IPS-15b (cell line): Measurements from ENCODE around the gene KCTD8.

Experiments
- H3K27me3 ChIP-seq: one replicate; pipeline ENCODE4 v1.6.1; 2013; ENCODE audit warnings: low read length; ENCODE audit not compliant: control insufficient read depth, insufficient read depth
- H3K36me3 ChIP-seq: one replicate; pipeline ENCODE4 v1.6.1; 2013; ENCODE audit warnings: low read length; ENCODE audit not compliant: control insufficient read depth, insufficient read depth
- H3K4me1 ChIP-seq: one replicate; pipeline ENCODE4 v1.6.1; 2013; ENCODE audit warnings: mild to moderate bottlenecking, low read length; ENCODE audit not compliant: control insufficient read depth, insufficient read depth
- H3K4me3 ChIP-seq: one replicate; pipeline ENCODE4 v1.5.1; 2013; ENCODE audit warnings: low read depth, low read length
- H3K9ac ChIP-seq: one replicate; pipeline ENCODE4 v1.6.1; 2013; ENCODE audit warnings: low read depth, mild to moderate bottlenecking, low read length
- H3K9me3 ChIP-seq: one replicate; pipeline ENCODE4 v1.6.1; 2013; ENCODE audit warnings: mild to moderate bottlenecking, low read length; ENCODE audit not compliant: control insufficient read depth, insufficient read depth

Gene KCTD8

DNA sequence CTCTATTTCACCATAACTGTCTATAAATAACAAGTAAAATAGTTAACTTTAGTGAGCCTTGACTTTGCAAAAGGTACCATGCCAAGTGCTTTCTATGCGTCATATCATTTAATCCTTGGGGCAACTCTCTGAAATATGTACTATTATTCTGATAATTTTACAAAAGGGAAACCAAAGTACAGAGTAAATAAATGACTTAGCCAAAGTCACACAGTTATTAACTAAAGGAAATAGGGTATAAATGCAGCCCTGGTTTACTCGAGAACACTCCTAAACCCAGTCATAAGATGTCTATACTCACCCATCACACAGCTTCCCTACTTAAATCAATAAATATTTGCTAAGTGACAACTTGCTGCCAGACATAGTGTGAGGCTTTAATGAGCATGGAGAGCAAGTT, 14.4 kb downstream of the KCTD8 start:
- Histone ChIP-seq H3K9me3 (no peaks in the 10 kb centered on the region), H3K36me3 (no peaks in the 10 kb centered on the region), H3K4me1 (no peaks in the 10 kb centered on the region), H3K9ac (no peak overlapping the region), H3K27me3 (no peaks in the 10 kb centered on the region), H3K4me3 (no peak overlapping the region)

DNA sequence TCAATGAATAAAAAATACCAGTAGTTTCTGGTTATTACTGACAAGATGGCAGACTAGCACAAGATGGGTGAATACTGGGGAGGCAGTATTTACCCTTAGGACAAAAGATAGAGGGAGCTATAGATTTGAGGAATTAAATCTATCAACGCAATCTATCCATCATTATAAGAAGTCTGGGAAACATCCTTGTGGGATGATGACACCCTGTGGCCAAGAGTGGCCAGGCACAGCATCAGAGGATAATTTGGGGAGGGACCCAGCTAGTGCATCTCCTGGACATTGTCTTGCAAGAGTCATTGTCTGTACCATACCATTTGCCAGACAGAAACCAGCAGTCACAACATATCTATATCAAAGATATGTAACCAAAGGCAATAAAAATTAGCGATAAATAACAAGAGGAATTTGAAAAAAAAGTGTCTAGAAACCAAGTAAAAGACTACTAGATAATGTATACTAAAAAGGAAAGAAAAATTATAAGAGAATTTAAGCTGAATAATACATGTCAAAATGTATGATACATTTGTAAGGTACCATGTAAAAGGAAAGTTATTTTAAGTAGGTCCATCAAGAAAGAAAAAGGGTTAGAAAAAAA, 22.9 kb downstream of the KCTD8 start:
- Histone ChIP-seq H3K4me1 (no peaks in the 10 kb centered on the region), H3K27me3 (no peaks in the 10 kb centered on the region), H3K36me3 (no peaks in the 10 kb centered on the region), H3K9ac (no peak overlapping the region), H3K4me3 (no peak overlapping the region), H3K9me3 (no peaks in the 10 kb centered on the region)

DNA sequence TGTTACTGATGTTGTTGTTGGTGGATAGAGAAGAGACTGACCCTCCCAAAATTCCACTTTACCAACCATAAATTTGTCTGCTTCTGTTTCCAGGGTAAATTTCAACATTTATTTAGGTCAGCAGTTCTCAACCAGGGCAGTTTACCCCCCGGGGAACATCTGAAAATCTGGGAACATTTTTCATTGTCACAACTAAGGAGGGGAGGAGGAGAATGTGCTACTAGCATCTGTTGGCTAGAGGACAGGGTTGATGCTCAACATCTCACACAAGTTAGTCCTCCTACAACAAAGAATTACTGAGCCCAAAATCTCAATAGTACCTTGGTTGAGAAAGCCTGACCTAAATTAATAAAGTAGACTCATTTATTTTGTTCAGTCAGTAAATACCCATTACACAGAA, 25.7 kb downstream of the KCTD8 start:
- H3K9me3 ChIP-seq = no peaks in the 10 kb centered on the region
- no peaks in the 10 kb centered on the region for H3K4me1 ChIP-seq
- no peak overlapping the region for H3K9ac ChIP-seq
- no peaks in the 10 kb centered on the region for H3K36me3 ChIP-seq
- H3K4me3 ChIP-seq = no peak overlapping the region
- H3K27me3 ChIP-seq = no peaks in the 10 kb centered on the region

DNA sequence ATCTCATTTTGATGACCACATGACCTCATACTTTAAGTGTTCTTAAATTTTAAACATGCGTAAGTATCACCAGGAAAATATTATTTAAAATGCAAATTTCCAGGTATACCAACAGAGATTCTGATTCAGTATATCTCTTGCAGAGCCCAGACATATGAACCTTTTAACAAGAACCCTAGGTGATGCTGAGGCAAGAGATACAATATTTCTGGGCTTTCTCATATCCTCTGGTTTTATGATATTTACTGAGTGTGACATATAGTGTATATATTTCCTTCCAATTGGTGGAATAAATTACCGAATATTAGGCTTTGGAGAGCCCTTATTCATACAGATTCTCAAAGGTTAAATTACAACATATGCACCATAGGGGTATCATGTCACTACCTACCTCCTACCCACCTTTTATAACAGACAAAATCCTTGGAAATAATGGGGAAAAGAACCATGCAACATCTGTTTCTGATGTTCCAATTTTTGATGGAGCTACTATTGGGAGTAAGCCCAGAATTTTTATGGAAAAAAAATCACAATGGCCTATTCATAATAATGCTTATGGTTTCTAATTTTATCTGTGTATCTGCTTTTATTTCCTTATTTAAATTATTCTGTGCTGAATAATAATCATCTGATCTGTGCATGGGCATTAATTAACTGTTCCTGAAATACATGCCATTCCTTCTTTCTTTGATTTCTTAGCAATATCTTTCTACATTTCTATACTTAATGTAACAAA, 27.1 kb downstream of the KCTD8 start:
- no peaks in the 10 kb centered on the region for H3K27me3 ChIP-seq
- no peak overlapping the region for H3K4me3 ChIP-seq
- H3K9ac ChIP-seq = no peak overlapping the region
- no peaks in the 10 kb centered on the region for H3K9me3 ChIP-seq
- no peaks in the 10 kb centered on the region for H3K4me1 ChIP-seq
- no peaks in the 10 kb centered on the region for H3K36me3 ChIP-seq

DNA sequence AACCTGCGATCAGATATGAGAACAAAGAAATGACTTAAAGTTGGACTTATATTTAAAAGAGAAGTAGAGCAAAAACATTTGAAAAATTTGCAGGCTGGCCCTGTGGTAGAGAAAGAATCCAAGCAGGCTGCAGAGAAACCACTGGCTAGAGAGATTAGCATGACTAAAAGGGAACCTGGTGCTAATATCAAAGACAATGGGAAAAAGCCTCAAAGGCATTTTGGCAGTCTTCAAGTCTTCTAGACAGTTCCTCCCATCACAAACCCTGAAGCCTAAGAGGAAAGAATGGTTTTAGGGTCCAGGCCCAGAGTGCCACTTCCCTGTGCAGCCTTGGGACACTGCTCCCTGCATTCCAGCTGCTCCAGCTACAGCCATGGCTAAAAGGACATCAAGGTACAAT, 33.4 kb downstream of the KCTD8 start:
- Histone ChIP-seq H3K27me3 (no peaks in the 10 kb centered on the region), H3K4me1 (peaks cover 7% of the 10 kb centered on the region), H3K9ac (no peak overlapping the region), H3K4me3 (no peak overlapping the region), H3K36me3 (no peaks in the 10 kb centered on the region), H3K9me3 (no peaks in the 10 kb centered on the region)

DNA sequence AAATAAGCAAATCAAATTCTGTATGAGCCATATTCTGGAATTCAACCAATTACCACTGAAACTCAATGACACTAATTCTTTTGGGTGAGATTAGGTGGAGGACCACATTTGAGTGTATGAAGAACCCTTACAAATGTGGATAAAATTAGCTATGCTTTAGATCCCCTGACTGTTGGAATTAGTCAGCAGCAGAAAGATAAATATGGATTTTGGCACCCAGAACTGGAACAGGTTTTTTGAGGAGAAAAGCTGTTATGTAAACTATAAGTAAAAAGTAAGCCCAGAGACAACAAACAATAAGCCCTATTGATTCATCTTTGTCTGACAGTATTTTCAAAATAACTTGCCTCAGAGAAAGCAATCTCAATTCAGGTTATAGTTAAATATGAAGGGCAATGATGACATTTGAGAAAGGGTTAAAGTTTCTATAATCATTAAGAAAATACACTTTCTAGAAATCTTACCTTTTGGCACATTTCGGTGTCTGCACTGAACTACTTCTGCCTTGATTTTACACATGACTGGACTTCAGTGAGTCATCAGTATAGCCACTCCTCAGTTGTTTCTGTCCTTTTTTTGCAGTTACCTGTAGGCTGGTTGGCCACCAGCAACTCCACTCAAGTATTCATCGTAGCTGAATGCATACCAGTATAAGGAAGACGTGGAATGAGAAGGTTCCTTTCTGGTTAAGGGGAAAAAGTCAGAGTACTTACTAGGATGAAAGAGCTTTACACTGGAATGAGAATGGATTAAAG, 80.0 kb downstream of the KCTD8 start:
- H3K9me3 ChIP-seq = no peaks in the 10 kb centered on the region
- no peak overlapping the region for H3K9ac ChIP-seq
- no peaks in the 10 kb centered on the region for H3K4me1 ChIP-seq
- H3K4me3 ChIP-seq = no peak overlapping the region
- no peaks in the 10 kb centered on the region for H3K36me3 ChIP-seq
- H3K27me3 ChIP-seq = no peaks in the 10 kb centered on the region

DNA sequence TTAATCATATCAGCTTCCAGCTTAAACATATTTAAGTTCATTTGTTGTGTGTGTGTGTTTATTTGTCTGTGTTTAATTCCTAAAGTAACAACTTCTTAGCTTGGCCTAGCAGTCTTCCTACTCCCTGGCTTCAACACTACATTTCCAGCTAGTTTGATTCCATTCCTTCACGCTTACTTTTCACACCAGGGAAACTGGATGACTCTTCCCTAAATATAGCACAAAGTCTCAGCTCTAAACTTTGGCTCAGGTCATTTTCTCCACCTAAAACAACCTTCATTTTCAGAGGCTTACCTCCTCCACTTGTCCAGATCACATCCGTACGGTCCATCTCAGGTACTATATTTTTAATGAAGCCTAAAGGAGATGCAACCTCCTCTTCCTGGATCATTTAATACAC, 94.4 kb downstream of the KCTD8 start:
- no peaks in the 10 kb centered on the region for H3K27me3 ChIP-seq
- no peak overlapping the region for H3K9ac ChIP-seq
- no peak overlapping the region for H3K4me3 ChIP-seq
- H3K36me3 ChIP-seq = no peaks in the 10 kb centered on the region
- no peaks in the 10 kb centered on the region for H3K4me1 ChIP-seq
- no peaks in the 10 kb centered on the region for H3K9me3 ChIP-seq

DNA sequence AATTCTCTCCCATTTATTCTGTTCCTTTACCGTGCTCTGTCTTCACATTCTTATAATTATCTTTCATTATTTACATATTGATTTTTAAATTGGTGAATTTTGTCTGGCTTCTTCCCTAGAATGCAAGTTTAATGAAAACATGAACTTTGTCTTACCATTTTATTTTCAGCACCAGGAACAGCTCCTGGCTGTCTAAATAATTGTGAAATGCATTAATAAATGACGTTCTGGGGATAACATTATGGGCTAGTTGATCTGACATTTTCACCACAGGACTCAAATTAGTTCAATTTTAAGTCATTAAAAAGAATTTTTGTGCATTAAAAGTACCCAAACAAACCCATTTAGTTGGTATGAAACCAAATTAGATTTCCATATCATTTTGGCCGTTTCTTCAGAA, 97.5 kb downstream of the KCTD8 start:
- H3K4me3 ChIP-seq = no peak overlapping the region
- H3K9ac ChIP-seq = no peak overlapping the region
- no peaks in the 10 kb centered on the region for H3K36me3 ChIP-seq
- H3K27me3 ChIP-seq = no peaks in the 10 kb centered on the region
- no peaks in the 10 kb centered on the region for H3K4me1 ChIP-seq
- H3K9me3 ChIP-seq = no peaks in the 10 kb centered on the region

DNA sequence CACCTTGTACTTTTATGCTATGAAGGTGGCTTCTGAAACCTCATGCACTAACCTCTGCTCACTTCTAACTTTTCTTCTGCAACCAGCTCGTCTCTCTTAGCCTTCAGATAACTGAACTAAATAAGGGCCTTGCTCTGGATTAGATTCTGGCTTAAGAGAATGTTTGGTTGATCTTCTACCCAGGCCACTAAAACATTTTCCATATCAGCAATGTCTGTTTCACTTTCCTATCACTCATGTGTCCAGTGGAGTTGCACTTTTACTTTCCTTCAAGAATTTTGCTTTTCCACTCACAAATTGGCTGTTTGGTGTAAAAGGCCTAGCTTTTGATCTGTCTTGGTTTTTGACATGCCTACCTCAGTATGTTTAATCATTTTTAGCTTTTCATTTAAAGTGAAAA, 105.8 kb downstream of the KCTD8 start:
- Histone ChIP-seq H3K4me3 (no peak overlapping the region), H3K4me1 (no peaks in the 10 kb centered on the region), H3K36me3 (no peaks in the 10 kb centered on the region), H3K9ac (no peak overlapping the region), H3K9me3 (no peaks in the 10 kb centered on the region), H3K27me3 (no peaks in the 10 kb centered on the region)

DNA sequence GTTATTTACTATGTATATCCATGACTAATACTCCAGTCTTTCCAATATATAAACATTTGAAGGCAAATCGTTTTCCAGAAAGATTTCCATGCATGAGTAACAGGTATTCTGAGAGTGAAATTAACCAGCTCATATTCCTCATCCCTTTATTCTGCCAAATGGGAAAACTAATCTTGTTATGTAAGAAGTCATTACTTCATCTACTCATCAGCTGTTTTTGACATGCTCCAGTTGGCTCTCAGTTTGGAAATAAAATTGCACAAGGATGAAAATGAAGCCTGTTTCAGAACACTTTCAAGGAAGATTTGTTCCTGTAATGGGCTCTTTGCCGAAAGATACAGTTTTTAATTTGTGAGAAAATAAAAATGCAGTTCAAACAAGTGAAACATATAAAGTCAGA, 121.9 kb downstream of the KCTD8 start:
- Histone ChIP-seq H3K9ac (no peak overlapping the region), H3K36me3 (no peaks in the 10 kb centered on the region), H3K27me3 (no peaks in the 10 kb centered on the region), H3K4me1 (peaks cover 6% of the 10 kb centered on the region), H3K9me3 (no peaks in the 10 kb centered on the region), H3K4me3 (no peak overlapping the region)

DNA sequence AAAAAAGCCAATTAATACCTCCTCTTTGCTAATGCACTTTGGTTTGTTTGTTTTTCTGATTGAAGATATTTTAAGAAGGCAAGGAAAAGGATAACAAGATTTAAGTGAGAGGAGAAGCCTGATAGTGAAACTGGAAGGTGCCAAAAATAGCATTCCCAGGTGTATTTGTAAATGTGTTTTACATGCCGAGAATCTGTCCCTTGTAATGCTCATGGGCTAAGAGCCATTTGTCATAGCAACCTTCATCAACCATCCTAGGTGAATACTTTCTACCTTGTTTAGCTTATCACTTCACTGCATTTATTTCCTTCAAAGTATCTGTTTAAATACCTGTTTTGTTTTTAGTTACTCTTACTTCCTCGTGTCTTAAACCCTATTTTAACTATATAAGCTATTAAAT, 127.8 kb downstream of the KCTD8 start:
- Histone ChIP-seq H3K9me3 (no peaks in the 10 kb centered on the region), H3K27me3 (no peaks in the 10 kb centered on the region), H3K4me1 (no peaks in the 10 kb centered on the region), H3K4me3 (no peak overlapping the region), H3K9ac (no peak overlapping the region), H3K36me3 (no peaks in the 10 kb centered on the region)

DNA sequence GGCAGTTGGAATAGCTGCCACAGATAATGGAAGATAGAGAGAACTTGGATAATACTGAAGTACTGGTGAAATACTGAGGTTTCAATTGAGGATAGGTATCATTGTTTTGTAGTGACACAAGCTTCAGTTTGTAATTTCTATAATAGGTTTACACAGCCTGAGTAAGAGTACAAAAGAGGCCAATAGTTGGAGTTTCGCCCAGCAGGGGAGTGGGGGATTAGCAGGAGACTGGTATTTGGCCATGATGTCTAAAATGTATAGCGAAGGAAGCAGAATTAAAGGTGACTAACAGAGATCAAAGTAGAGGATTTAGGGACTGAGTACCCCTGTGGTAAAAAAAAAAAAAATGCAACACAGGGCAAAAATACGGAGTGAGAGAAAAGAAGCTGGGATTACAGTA, 129.5 kb downstream of the KCTD8 start:
- Histone ChIP-seq H3K9ac (no peak overlapping the region), H3K9me3 (no peaks in the 10 kb centered on the region), H3K36me3 (no peaks in the 10 kb centered on the region), H3K27me3 (no peaks in the 10 kb centered on the region), H3K4me3 (no peak overlapping the region), H3K4me1 (no peaks in the 10 kb centered on the region)
